Ovary (tissue), 9 donors: ENCODE measurements around the gene OBI1. TPM values are rescaled to one million over a fixed set of nuclear protein-coding genes. Genes with fewer than 3 reads are reported as not detected.

ENCODE experiments used
- DNase-seq, 5 donors: peaks; one replicate each; pipeline ENCODE4 v3.0.0-alpha.2; 2019 to 2020
- H3K27ac ChIP-seq, 2 donors: fragments of 200-600 bp; one replicate each; pipeline versions ENCODE4 v1.5.1 to v1.8.0; 2019 to 2022
- H3K27me3 ChIP-seq: fragments of 200-600 bp; one replicate; pipeline ENCODE4 v1.8.0; 2022
- H3K36me3 ChIP-seq: fragments of 200-600 bp; sonication (generic); one replicate; pipeline ENCODE4 v1.5.1; 2019
- H3K4me1 ChIP-seq: one replicate; pipeline ENCODE4 v1.8.1; 2013; ENCODE audit warnings: mild to moderate bottlenecking, moderate library complexity; ENCODE audit not compliant: insufficient read depth
- H3K4me3 ChIP-seq: fragments of 200-600 bp; sonication (generic); one replicate; pipeline ENCODE4 v1.5.1; 2017
- H3K9me3 ChIP-seq, 2 donors: fragments of 200-600 bp in 1 of 2; sonication (generic) in 1 of 2; one replicate each; pipeline versions ENCODE4 v1.5.1 to v1.8.1; 2013 to 2019; ENCODE audit warnings: mild to moderate bottlenecking in 1 of 2, moderate library complexity in 1 of 2
- EP300 ChIP-seq: sonication (generic); formaldehyde crosslinking; IDR thresholded peaks from one replicate; pipeline ENCODE4 v1.6.1; 2017; ENCODE audit warnings: antibody characterized with exemption
- POLR2A ChIP-seq: fragments of 450-650 bp; IDR thresholded peaks from one replicate; pipeline ENCODE4 v1.6.1; 2017; ENCODE audit warnings: antibody characterized with exemption, mild to moderate bottlenecking, moderate library complexity
- WGBS, 3 donors: extraction: QIAGEN DNeasy Blood & Tissue Kit in 1 of 3; methylation state at CpG; one replicate each; pipeline versions ENCODE4 v1.1.5 to v1.1.7; 2013 to 2017; 5-methylcytosine and 5-hydroxymethylcytosine counted together
- intact Hi-C, 4 donors: fragments of 100-400 bp; cut with DNase I; formaldehyde crosslinking; loops; one replicate each; pipeline versions ENCODE4 v1.11.0 to v1.15.1; 2022 to 2023
- polyA plus RNA-seq, 2 donors: library from polyadenylated mRNA; stranded (reverse); fragments of 200-250 nt in 1 of 2; fragments of 350-450 nt in 1 of 2; fragmentation: Illumina TruSeq in 1 of 2; extraction: RNeasy Lipid Tissue Mini Kit (QIAGEN cat#74804) in 1 of 2; gene quantifications; one replicate each; pipeline ENCODE4 v1.2.3, GENCODE V29; 2013 to 2014
- total RNA-seq, 7 donors: library from RNA; depleted of rRNA in 2 of 7; stranded (reverse); fragments of >200 nt in 2 of 7; fragmentation: NEBNext Ultra II Directional in 3 of 7; extraction: Animal tissue kit (Norgen Biotek cat#: 25700) in 3 of 7; gene quantifications; one replicate each; pipeline versions ENCODE4 v1.1.0 to v1.2.4, GENCODE V29; 2016 to 2023
- TF ChIP-seq, protein P1 (sequence below), 3 donors: fragments of 450-650 bp in 2 of 3; fragments of 200-600 bp in 1 of 3; IDR thresholded peaks; one replicate each; pipeline versions ENCODE4 v1.5.1 to v1.8.0; 2016 to 2022; ENCODE audit warnings: antibody characterized with exemption in 3 of 3, mild to moderate bottlenecking in 1 of 3
- donor health status: DM: no; HTN: no; CAD: no; lungs with moderate emphysema.
- donor health status: DM: no; HTN: no; CAD: no.
- donor health status: Bipolar disorder and iron deficiency.
- donor health status: DM: yes; HTN: yes; CAD: no.
- donor health status: DM: no; HTN: no; CAD: no.
- donor health status: DM: yes; HTN: yes; CAD: no.

The OBI1 gene
- total and polyA plus RNA-seq, 9 donors: 6.5 to 14.0 (median 10.0) TPM

GRCh38 chr13:78600280-78600883, 58.6 kb downstream of the OBI1 start:
- Histone ChIP-seq H3K36me3 (no peaks in the 10 kb centered on the region), H3K9me3 (peaks cover 0 to 10% of the 10 kb centered on the region in 2 donors), H3K4me1 (peaks cover 16% of the 10 kb centered on the region), H3K27me3 (no peaks in the 10 kb centered on the region), H3K4me3 (no peak overlapping the region), H3K27ac (no peak overlapping the region)
- intact Hi-C loops: no loop called here
- TF ChIP-seq, protein P1, sequence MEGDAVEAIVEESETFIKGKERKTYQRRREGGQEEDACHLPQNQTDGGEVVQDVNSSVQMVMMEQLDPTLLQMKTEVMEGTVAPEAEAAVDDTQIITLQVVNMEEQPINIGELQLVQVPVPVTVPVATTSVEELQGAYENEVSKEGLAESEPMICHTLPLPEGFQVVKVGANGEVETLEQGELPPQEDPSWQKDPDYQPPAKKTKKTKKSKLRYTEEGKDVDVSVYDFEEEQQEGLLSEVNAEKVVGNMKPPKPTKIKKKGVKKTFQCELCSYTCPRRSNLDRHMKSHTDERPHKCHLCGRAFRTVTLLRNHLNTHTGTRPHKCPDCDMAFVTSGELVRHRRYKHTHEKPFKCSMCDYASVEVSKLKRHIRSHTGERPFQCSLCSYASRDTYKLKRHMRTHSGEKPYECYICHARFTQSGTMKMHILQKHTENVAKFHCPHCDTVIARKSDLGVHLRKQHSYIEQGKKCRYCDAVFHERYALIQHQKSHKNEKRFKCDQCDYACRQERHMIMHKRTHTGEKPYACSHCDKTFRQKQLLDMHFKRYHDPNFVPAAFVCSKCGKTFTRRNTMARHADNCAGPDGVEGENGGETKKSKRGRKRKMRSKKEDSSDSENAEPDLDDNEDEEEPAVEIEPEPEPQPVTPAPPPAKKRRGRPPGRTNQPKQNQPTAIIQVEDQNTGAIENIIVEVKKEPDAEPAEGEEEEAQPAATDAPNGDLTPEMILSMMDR (IDR thresholded peaks at IDR 0.05): no peak
- TF ChIP-seq POLR2A: no peak
- no peak for TF ChIP-seq EP300
- no peak for DNase-seq
- WGBS, 3 donors: 17 to 29% (median 23%) methylated on average over 13 of the region's 13 CpGs

GRCh38 chr13:78599645-78600279, 59.2 kb downstream of the OBI1 start:
- Histone ChIP-seq H3K36me3 (no peaks in the 10 kb centered on the region), H3K4me3 (no peak overlapping the region), H3K9me3 (peaks cover 0 to 10% of the 10 kb centered on the region in 2 donors), H3K4me1 (peaks cover 16% of the 10 kb centered on the region), H3K27ac (no peak overlapping the region), H3K27me3 (no peaks in the 10 kb centered on the region)
- no peak for DNase-seq
- intact Hi-C loops: no loop called here
- TF ChIP-seq, protein P1 (IDR thresholded peaks at IDR 0.05): no peak
- TF ChIP-seq EP300: no peak
- no peak for TF ChIP-seq POLR2A
- WGBS, 3 donors: 18 to 27% (median 22%) methylated on average over 6 of the region's 6 CpGs

GRCh38 chr13:78598966-78599644, 59.9 kb downstream of the OBI1 start:
- H3K4me3 ChIP-seq: no peak overlapping the region
- H3K4me1 ChIP-seq: peaks cover 16% of the 10 kb centered on the region
- intact Hi-C loops: no loop called here
- TF ChIP-seq EP300 (no peak), POLR2A (no peak)
- TF ChIP-seq, protein P1 (IDR thresholded peaks at IDR 0.05): no peak
- no peaks in the 10 kb centered on the region for H3K27me3 ChIP-seq
- no peaks in the 10 kb centered on the region for H3K36me3 ChIP-seq
- no peak for DNase-seq
- H3K9me3 ChIP-seq: peaks cover 0 to 10% of the 10 kb centered on the region in 2 donors
- WGBS, 3 donors: 22 to 37% (median 34%) methylated on average over 5 of the region's 5 CpGs
- no peak overlapping the region for H3K27ac ChIP-seq

GRCh38 chr13:78598116-78598781, 60.7 kb downstream of the OBI1 start:
- no peak for DNase-seq
- Histone ChIP-seq H3K36me3 (no peaks in the 10 kb centered on the region), H3K27ac (no peak overlapping the region), H3K4me1 (peaks cover 12% of the 10 kb centered on the region), H3K9me3 (peaks cover 0 to 10% of the 10 kb centered on the region in 2 donors), H3K27me3 (no peaks in the 10 kb centered on the region), H3K4me3 (no peak overlapping the region)
- TF ChIP-seq EP300 (no peak), POLR2A (no peak)
- TF ChIP-seq, protein P1 (IDR thresholded peaks at IDR 0.05): no peak
- intact Hi-C loops: no loop called here
- 20 to 27% (median 25%) methylated on average over 3 of the region's 3 CpGs for WGBS, 3 donors
